Endothelial cell (in vitro differentiated cells): ENCODE data around the gene HIBCH. TPM values are rescaled to one million over a fixed set of nuclear protein-coding genes. Genes with fewer than 3 reads are reported as not detected.
"Not testable (repeated sequence)": the region's sequence is repeated elsewhere in the genome, so short reads cannot be mapped to it uniquely, and the experiment has no call there.

Experiments
- DNase-seq: peaks from one replicate; pipeline ENCODE4 v3.0.0; 2021; ENCODE audit warnings: low spot score
- H3K27ac Mint-ChIP-seq: one replicate; pipeline ENCODE4 v1.8.0; 2021; ENCODE audit warnings: mixed read lengths, inconsistent platforms; ENCODE audit not compliant: unreplicated experiment
- H3K27me3 Mint-ChIP-seq: one replicate; pipeline ENCODE4 v1.8.0; 2021; ENCODE audit warnings: mild to moderate bottlenecking, moderate library complexity, mixed read lengths, inconsistent platforms; ENCODE audit not compliant: unreplicated experiment
- H3K36me3 Mint-ChIP-seq: one replicate; pipeline ENCODE4 v1.8.0; 2021; ENCODE audit warnings: mild to moderate bottlenecking, low read depth, mixed read lengths, inconsistent platforms; ENCODE audit not compliant: unreplicated experiment
- H3K4me1 Mint-ChIP-seq: one replicate; pipeline ENCODE4 v1.8.0; 2021; ENCODE audit warnings: mild to moderate bottlenecking, mixed read lengths, inconsistent platforms; ENCODE audit not compliant: unreplicated experiment
- H3K4me3 Mint-ChIP-seq: one replicate; pipeline ENCODE4 v1.8.0; 2021; ENCODE audit warnings: mild to moderate bottlenecking, mixed read lengths, inconsistent platforms; ENCODE audit not compliant: unreplicated experiment
- H3K9me3 Mint-ChIP-seq: one replicate; pipeline ENCODE4 v1.8.0; 2021; ENCODE audit warnings: mixed read lengths, inconsistent platforms; ENCODE audit not compliant: unreplicated experiment
- CTCF ChIP-seq: fragments of 200-600 bp; sonication (generic); IDR thresholded peaks from one replicate; pipeline ENCODE4 v1.5.0; 2021; ENCODE audit warnings: antibody characterized with exemption; ENCODE audit not compliant: unreplicated experiment
- total RNA-seq: library from RNA; stranded (reverse); fragmentation: NEBNext Ultra II Directional; extraction: Animal tissue kit (Norgen Biotek cat#: 25700); gene quantifications from one replicate; pipeline ENCODE4 v1.2.1, GENCODE V29; 2021; ENCODE audit not compliant: unreplicated experiment

The HIBCH gene
- total RNA-seq, 1 donor from 2014 or later: 29.8 TPM

DNA sequence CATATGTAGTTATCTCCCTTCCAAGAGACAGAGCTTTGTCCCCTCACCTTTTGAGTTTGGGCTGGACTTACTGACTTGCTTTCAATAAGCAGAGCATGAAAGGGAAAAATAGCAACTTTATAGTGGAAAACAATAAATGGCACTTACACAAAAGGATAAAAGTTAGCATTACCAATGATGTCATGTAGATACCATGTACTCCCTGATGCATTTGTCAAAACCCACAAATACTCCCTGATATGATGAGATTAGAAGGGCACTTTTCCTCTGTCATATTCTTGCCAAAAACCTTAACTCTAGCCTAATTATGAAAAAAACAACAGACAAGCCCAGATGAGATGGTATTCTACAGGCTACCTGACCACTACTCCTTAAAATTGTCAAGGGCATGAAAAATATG lies 16.0 kb downstream of the HIBCH start:
- peaks cover 28% of the 10 kb centered on the region for H3K36me3 Mint-ChIP-seq
- H3K27ac Mint-ChIP-seq: no peak overlapping the region

GRCh38 chr2:190302052-190302451 lies 17.6 kb downstream of the HIBCH start:
- peaks cover 4% of the 10 kb centered on the region for H3K27me3 Mint-ChIP-seq
- H3K36me3 Mint-ChIP-seq: peaks cover 33% of the 10 kb centered on the region
- no peak for TF ChIP-seq CTCF
- no peak overlapping the region for H3K4me3 Mint-ChIP-seq
- DNase-seq: no peak
- H3K4me1 Mint-ChIP-seq: peaks cover 24% of the 10 kb centered on the region
- no peak overlapping the region for H3K27ac Mint-ChIP-seq
- H3K9me3 Mint-ChIP-seq: no peaks in the 10 kb centered on the region

More for the DNA sequence above, 16.0 kb downstream of the HIBCH start:
- TF ChIP-seq CTCF: no peak
- Mint-ChIP-seq H3K27me3 (peaks cover 4% of the 10 kb centered on the region), H3K4me1 (peaks cover 24% of the 10 kb centered on the region), H3K4me3 (no peak overlapping the region), H3K9me3 (no peaks in the 10 kb centered on the region)
- DNase-seq: no peak

- Mint-ChIP-seq H3K36me3 (peaks cover 39% of the 10 kb centered on the region), H3K4me1 (peaks cover 24% of the 10 kb centered on the region), H3K27ac (peak overlapping the region; percentile 77), H3K9me3 (no peaks in the 10 kb centered on the region), H3K27me3 (peaks cover 6% of the 10 kb centered on the region), H3K4me3 (peak overlapping the region; percentile 43)
- no peak for DNase-seq
- no peak for TF ChIP-seq CTCF
Observed at GRCh38 chr2:190301032-190301431, 18.6 kb downstream of the HIBCH start.

DNA sequence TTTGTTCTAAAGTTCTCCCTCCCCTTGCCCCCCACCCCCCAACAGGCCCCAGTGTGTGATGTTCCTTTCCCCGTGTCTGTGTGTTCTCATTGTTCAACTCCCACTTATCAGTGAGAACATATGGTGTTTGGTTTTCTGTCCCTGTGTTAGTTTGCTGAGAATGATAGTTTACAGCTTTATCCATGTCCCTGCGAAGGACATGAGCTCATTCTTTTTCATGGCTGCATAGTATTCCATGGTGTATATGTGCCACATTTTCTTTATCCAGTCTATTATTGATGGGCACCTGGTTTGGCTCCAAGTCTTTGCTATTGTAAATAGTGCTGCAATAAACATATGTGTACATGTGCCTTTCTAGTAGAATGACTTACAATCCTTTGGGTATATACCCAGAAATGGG lies 21.7 kb downstream of the HIBCH start:
- not testable (repeated sequence) for H3K27me3 Mint-ChIP-seq, H3K27ac Mint-ChIP-seq, DNase-seq, H3K9me3 Mint-ChIP-seq
- H3K4me3 Mint-ChIP-seq: peak overlapping the region; percentile 22
- H3K36me3 Mint-ChIP-seq: peaks cover 39% of the 10 kb centered on the region
- peaks cover 24% of the 10 kb centered on the region for H3K4me1 Mint-ChIP-seq

DNA sequence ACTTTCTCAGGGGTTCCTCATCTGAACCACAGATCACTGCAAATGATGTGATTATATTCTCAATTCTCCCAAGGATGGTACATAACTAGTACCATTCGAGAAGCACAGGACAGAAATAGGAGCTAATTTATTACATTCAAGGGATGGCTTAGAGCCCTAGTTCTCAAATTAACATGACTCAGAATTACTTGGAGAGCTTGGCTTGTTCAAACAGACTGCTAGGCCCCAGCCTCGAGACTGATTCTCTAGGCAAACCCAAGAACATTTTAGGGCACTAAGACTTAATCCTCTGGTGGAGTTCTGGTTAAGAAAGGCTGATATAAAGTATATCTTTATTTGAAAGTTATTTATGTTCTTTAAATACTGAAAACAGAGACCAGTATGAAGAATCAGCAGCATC lies 35.8 kb downstream of the HIBCH start:
- no peak for DNase-seq
- peaks cover 28% of the 10 kb centered on the region for H3K4me1 Mint-ChIP-seq
- peaks cover 24% of the 10 kb centered on the region for H3K36me3 Mint-ChIP-seq

More for the DNA sequence above, 35.8 kb downstream of the HIBCH start:
- TF ChIP-seq CTCF: no peak
- H3K27me3 Mint-ChIP-seq: peaks cover under 1% of the 10 kb centered on the region
- H3K9me3 Mint-ChIP-seq: no peaks in the 10 kb centered on the region
- H3K27ac Mint-ChIP-seq: no peak overlapping the region
- H3K4me3 Mint-ChIP-seq: no peak overlapping the region
